CD4-positive, CD25-positive, alpha-beta regulatory T cell (primary cell): ENCODE measurements around the gene SLC34A2. TPM values are rescaled to one million over a fixed set of nuclear protein-coding genes. Genes with fewer than 3 reads are reported as not detected.

Experiments used
- ATAC-seq, 2 donors: fragments of 150-1000 bp; cut with Tn5 transposase; one replicate each; pipeline ENCODE4 v1.10.0; 2021; ENCODE audit warnings: low read depth in 2 of 2, moderate number of reproducible peaks in 2 of 2, moderate library complexity in 1 of 2
- DNase-seq, 3 donors: peaks; one replicate each; pipeline versions ENCODE4 v3.0.0 to v3.0.0-alpha.2; 2012 to 2022; ENCODE audit warnings: mixed read lengths in 1 of 3
- H3K27ac ChIP-seq: one replicate; pipeline ENCODE4 v1.7.0; 2013; ENCODE audit warnings: mild to moderate bottlenecking, low read length; ENCODE audit not compliant: insufficient read depth, poor library complexity, severe bottlenecking
- H3K27me3 ChIP-seq: one replicate; pipeline ENCODE4 v1.7.0; 2013; ENCODE audit warnings: low read length; ENCODE audit not compliant: control insufficient read depth, insufficient read depth
- H3K36me3 ChIP-seq: one replicate; pipeline ENCODE4 v1.7.0; 2013; ENCODE audit warnings: mild to moderate bottlenecking, low read length, moderate library complexity; ENCODE audit not compliant: control insufficient read depth, insufficient read depth
- H3K4me1 ChIP-seq: 2 replicates; pipeline ENCODE4 v1.7.0; 2013; ENCODE audit warnings: mild to moderate bottlenecking, low read length; ENCODE audit not compliant: insufficient read depth, control insufficient read depth, poor library complexity, severe bottlenecking
- H3K4me3 ChIP-seq: one replicate; pipeline ENCODE4 v1.7.0; 2013; ENCODE audit warnings: low read depth, mild to moderate bottlenecking, low read length, moderate library complexity
- H3K9me3 ChIP-seq, 2 experiments: 1 replicate in 1 of 2; 2 replicates in 1 of 2; pipeline ENCODE4 v1.7.0; 2013; ENCODE audit warnings: low read length in 2 of 2, mild to moderate bottlenecking in 1 of 2, moderate library complexity in 1 of 2; ENCODE audit not compliant: control insufficient read depth in 2 of 2
- H3K27ac Mint-ChIP-seq, 3 donors: one replicate each; pipeline ENCODE4 v1.8.0; 2020 to 2022; ENCODE audit warnings: mild to moderate bottlenecking in 3 of 3, mixed read lengths in 3 of 3, moderate library complexity in 2 of 3
- H3K27me3 Mint-ChIP-seq: one replicate; pipeline ENCODE4 v1.8.0; 2022; ENCODE audit warnings: mild to moderate bottlenecking, mixed read lengths
- H3K36me3 Mint-ChIP-seq: one replicate; pipeline ENCODE4 v1.8.0; 2020; ENCODE audit warnings: mixed read lengths
- H3K4me1 Mint-ChIP-seq, 4 donors: one replicate each; pipeline ENCODE4 v1.8.0; 2020 to 2022; ENCODE audit warnings: mixed read lengths in 4 of 4, mild to moderate bottlenecking in 1 of 4
- H3K4me3 Mint-ChIP-seq, 4 donors: one replicate each; pipeline ENCODE4 v1.8.0; 2020 to 2022; ENCODE audit warnings: mild to moderate bottlenecking in 4 of 4, mixed read lengths in 4 of 4, moderate library complexity in 3 of 4
- H3K9me3 Mint-ChIP-seq, 7 donors: one replicate each; pipeline ENCODE4 v1.8.0; 2020 to 2022; ENCODE audit warnings: mixed read lengths in 7 of 7, mild to moderate bottlenecking in 3 of 7, moderate library complexity in 2 of 7
- polyA plus RNA-seq, 4 donors: library from polyadenylated mRNA; unstranded; fragments of 300-500 nt; fragmentation: Illumina TruSeq; gene quantifications; one replicate each; pipeline ENCODE4 v1.2.3, GENCODE V29; 2021
- total RNA-seq: library from RNA; stranded (reverse); gene quantifications from one replicate; pipeline ENCODE4 v1.2.3, GENCODE V29; 2022

SLC34A2 gene
- total and polyA plus RNA-seq, 5 donors from 2014 or later: not detected

- Histone ChIP-seq H3K27ac (no peak overlapping the region), H3K4me3 (no peak overlapping the region), H3K36me3 (no peaks in the 10 kb centered on the region), H3K27me3 (no peaks in the 10 kb centered on the region), H3K4me1 (no peaks in the 10 kb centered on the region), H3K9me3 (no peaks in the 10 kb centered on the region)
- DNase-seq (no peak), ATAC-seq (no peak)
- Mint-ChIP-seq H3K9me3 (peaks cover 0 to 4% (median 0%) of the 10 kb centered on the region in 7 donors), H3K36me3 (peaks cover 3% of the 10 kb centered on the region), H3K27me3 (no peaks in the 10 kb centered on the region), H3K27ac (no peak overlapping the region), H3K4me1 (no peaks in the 10 kb centered on the region), H3K4me3 (no peak overlapping the region)
These were observed 55.0 kb downstream of the SLC34A2 start for GRCh38 chr4:25710637-25711036.

GRCh38 chr4:25712611-25713010 lies 57.0 kb downstream of the SLC34A2 start:
- Mint-ChIP-seq H3K36me3 (peaks cover 3% of the 10 kb centered on the region), H3K4me3 (no peak overlapping the region), H3K27ac (no peak overlapping the region), H3K27me3 (no peaks in the 10 kb centered on the region), H3K9me3 (peaks cover 0 to 4% (median 0%) of the 10 kb centered on the region in 7 donors), H3K4me1 (no peaks in the 10 kb centered on the region)
- no peaks in the 10 kb centered on the region for H3K27me3 ChIP-seq
- H3K36me3 ChIP-seq: no peaks in the 10 kb centered on the region
- no peak overlapping the region for H3K27ac ChIP-seq
- ATAC-seq (no peak), DNase-seq (no peak)
- H3K4me1 ChIP-seq: no peaks in the 10 kb centered on the region
- no peak overlapping the region for H3K4me3 ChIP-seq
- no peaks in the 10 kb centered on the region for H3K9me3 ChIP-seq

GRCh38 chr4:25713812-25714211 lies 58.2 kb downstream of the SLC34A2 start:
- no peak for DNase-seq
- no peaks in the 10 kb centered on the region for H3K4me1 Mint-ChIP-seq
- H3K4me1 ChIP-seq: no peaks in the 10 kb centered on the region
- no peak overlapping the region for H3K4me3 ChIP-seq
- H3K36me3 Mint-ChIP-seq: peaks cover 3% of the 10 kb centered on the region
- H3K4me3 Mint-ChIP-seq: no peak overlapping the region
- H3K9me3 ChIP-seq: no peaks in the 10 kb centered on the region
- no peak for ATAC-seq
- no peaks in the 10 kb centered on the region for H3K27me3 Mint-ChIP-seq
- no peak overlapping the region for H3K27ac Mint-ChIP-seq
- H3K27ac ChIP-seq: no peak overlapping the region
- peaks cover 0 to 4% (median 0%) of the 10 kb centered on the region in 7 donors for H3K9me3 Mint-ChIP-seq
- H3K36me3 ChIP-seq: no peaks in the 10 kb centered on the region
- no peaks in the 10 kb centered on the region for H3K27me3 ChIP-seq

GRCh38 chr4:25722964-25723363 lies 67.3 kb downstream of the SLC34A2 start:
- no peaks in the 10 kb centered on the region for H3K9me3 Mint-ChIP-seq
- DNase-seq: no peak
- no peaks in the 10 kb centered on the region for H3K4me1 Mint-ChIP-seq
- Histone ChIP-seq H3K27ac (no peak overlapping the region), H3K36me3 (no peaks in the 10 kb centered on the region), H3K27me3 (no peaks in the 10 kb centered on the region), H3K4me1 (no peaks in the 10 kb centered on the region), H3K4me3 (no peak overlapping the region), H3K9me3 (no peaks in the 10 kb centered on the region)
- no peaks in the 10 kb centered on the region for H3K27me3 Mint-ChIP-seq
- no peak for ATAC-seq
- no peak overlapping the region for H3K27ac Mint-ChIP-seq
- no peak overlapping the region for H3K4me3 Mint-ChIP-seq
- no peaks in the 10 kb centered on the region for H3K36me3 Mint-ChIP-seq

GRCh38 chr4:25723409-25723808 lies 67.8 kb downstream of the SLC34A2 start:
- no peak overlapping the region for H3K4me3 Mint-ChIP-seq

GRCh38 chr4:25725870-25726269 lies 70.2 kb downstream of the SLC34A2 start:
- H3K4me3 Mint-ChIP-seq: peak overlapping the region in 1 of 4 donors; percentile 86
- H3K4me1 ChIP-seq: no peaks in the 10 kb centered on the region
- no peaks in the 10 kb centered on the region for H3K9me3 Mint-ChIP-seq
- H3K36me3 ChIP-seq: no peaks in the 10 kb centered on the region
- peaks cover 4% of the 10 kb centered on the region for H3K36me3 Mint-ChIP-seq
- H3K27ac Mint-ChIP-seq: no peak overlapping the region
- ATAC-seq (no peak), DNase-seq (no peak)
- H3K4me1 Mint-ChIP-seq: peaks cover 0 to 2% (median 0%) of the 10 kb centered on the region in 4 donors
- H3K27me3 ChIP-seq: no peaks in the 10 kb centered on the region
- no peak overlapping the region for H3K27ac ChIP-seq
- H3K4me3 ChIP-seq: no peak overlapping the region
- H3K27me3 Mint-ChIP-seq: no peaks in the 10 kb centered on the region
- no peaks in the 10 kb centered on the region for H3K9me3 ChIP-seq

More at GRCh38 chr4:25723409-25723808, 67.8 kb downstream of the SLC34A2 start:
- H3K9me3 Mint-ChIP-seq: no peaks in the 10 kb centered on the region
- Histone ChIP-seq H3K27ac (no peak overlapping the region), H3K4me1 (no peaks in the 10 kb centered on the region), H3K27me3 (no peaks in the 10 kb centered on the region), H3K36me3 (no peaks in the 10 kb centered on the region), H3K4me3 (no peak overlapping the region), H3K9me3 (no peaks in the 10 kb centered on the region)
- H3K27ac Mint-ChIP-seq: no peak overlapping the region
- DNase-seq (no peak), ATAC-seq (no peak)
- peaks cover 3% of the 10 kb centered on the region for H3K36me3 Mint-ChIP-seq
- H3K27me3 Mint-ChIP-seq: no peaks in the 10 kb centered on the region
- H3K4me1 Mint-ChIP-seq: no peaks in the 10 kb centered on the region

GRCh38 chr4:25727711-25728493 lies 72.3 kb downstream of the SLC34A2 start:
- Mint-ChIP-seq H3K27ac (peak overlapping the region in 1 of 3 donors; percentile 38), H3K27me3 (no peaks in the 10 kb centered on the region), H3K36me3 (peaks cover 4% of the 10 kb centered on the region), H3K4me1 (peaks cover 0 to 2% (median 0%) of the 10 kb centered on the region in 4 donors), H3K4me3 (no peak overlapping the region), H3K9me3 (peaks cover 0 to 3% (median 0%) of the 10 kb centered on the region in 7 donors)
- Histone ChIP-seq H3K27ac (no peak overlapping the region), H3K9me3 (no peaks in the 10 kb centered on the region), H3K36me3 (no peaks in the 10 kb centered on the region), H3K4me1 (no peaks in the 10 kb centered on the region), H3K4me3 (no peak overlapping the region), H3K27me3 (no peaks in the 10 kb centered on the region)
- ATAC-seq: no peak
- DNase-seq: no peak
